SK-N-SH (cell line): ENCODE data around the gene NFIX.

Experiments used
- EP300 ChIP-seq, 2 experiments: IDR thresholded peaks; 2 replicates each; pipeline versions ENCODE4 v1.4.0 to v1.6.1; 2012; ENCODE audit warnings: borderline replicate concordance in 1 of 2, low read depth in 1 of 2, low read length in 1 of 2
- GABPA ChIP-seq: IDR thresholded peaks from 2 replicates; pipeline ENCODE4 v1.4.0; 2012; ENCODE audit warnings: low read depth, mild to moderate bottlenecking
- JUND ChIP-seq: IDR thresholded peaks from 2 replicates; pipeline ENCODE4 v1.4.0; 2012
- MEF2A ChIP-seq: IDR thresholded peaks from 2 replicates; pipeline ENCODE4 v1.4.0; 2012; ENCODE audit warnings: low read depth, borderline replicate concordance
- NFIC ChIP-seq: IDR thresholded peaks from 2 replicates; pipeline ENCODE4 v1.4.0; 2012; ENCODE audit warnings: borderline replicate concordance
- POLR2AphosphoS5 ChIP-seq: IDR thresholded peaks from 2 replicates; pipeline ENCODE4 v1.6.1; 2012; ENCODE audit warnings: low read depth, low read length
- SIN3A ChIP-seq: IDR thresholded peaks from 2 replicates; pipeline ENCODE4 v1.6.1; 2012; ENCODE audit warnings: low read depth, mild to moderate bottlenecking, low read length, moderate library complexity, borderline replicate concordance
- TF ChIP-seq, protein P1 (sequence below): fragments of 200-600 bp; sonication (generic); IDR thresholded peaks from 2 replicates; pipeline ENCODE4 v1.6.1; 2017; ENCODE audit warnings: antibody characterized with exemption, mild to moderate bottlenecking, moderate library complexity
- TF ChIP-seq, protein P2 (sequence below): IDR thresholded peaks from 2 replicates; pipeline ENCODE4 v1.4.0; 2012; ENCODE audit warnings: low read depth
- TF ChIP-seq, protein P3 (sequence below): IDR thresholded peaks from 2 replicates; pipeline ENCODE4 v1.6.1; 2012; ENCODE audit warnings: mild to moderate bottlenecking, low read depth, low read length, moderate library complexity
- TF ChIP-seq, protein P4 (sequence below): IDR thresholded peaks from 2 replicates; pipeline ENCODE4 v1.4.0; 2012; ENCODE audit warnings: low read depth, borderline replicate concordance

DNA sequence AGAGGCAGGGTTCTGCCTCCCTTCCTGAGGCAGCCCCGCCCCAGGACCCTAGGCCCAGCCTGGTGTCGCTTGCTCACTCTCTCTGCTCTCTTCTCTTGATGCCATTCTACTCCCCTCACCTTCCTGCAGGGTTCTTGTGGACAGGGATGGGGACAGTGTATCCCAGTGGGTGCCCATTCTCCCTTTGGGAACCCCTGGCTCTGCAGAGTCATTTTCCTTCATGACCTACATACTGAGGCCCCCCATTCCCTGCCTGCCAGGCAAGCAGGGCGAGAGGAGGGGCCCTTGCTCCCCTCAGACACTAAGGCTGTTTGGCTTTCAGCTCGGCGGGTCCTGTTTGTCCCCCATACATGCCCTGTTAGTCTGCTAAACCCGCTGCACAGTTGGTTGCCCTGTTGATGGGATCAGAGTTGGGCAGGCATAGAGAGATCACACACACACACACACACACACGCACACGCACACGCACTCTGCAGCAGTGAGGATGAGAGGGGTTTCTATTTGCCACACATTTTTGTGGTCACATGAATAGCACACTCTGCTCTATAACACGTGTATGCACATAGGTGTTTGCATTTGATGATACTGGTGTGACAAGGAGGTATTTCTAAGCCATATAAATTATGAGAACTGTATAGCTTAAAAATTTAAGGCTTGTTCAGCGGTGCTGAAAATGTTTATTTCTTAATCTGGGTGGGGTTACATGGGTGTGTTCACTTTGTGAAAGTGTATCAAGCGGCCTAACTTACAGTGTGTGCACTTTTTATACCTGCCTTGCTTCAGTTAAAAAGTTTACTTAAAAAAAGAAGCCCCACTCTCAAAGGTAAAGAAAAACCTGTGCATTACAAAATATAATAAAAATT, 20.3 kb downstream of the NFIX start:
- TF ChIP-seq GABPA (no peak), POLR2AphosphoS5 (no peak), NFIC (no peak), JUND (no peak), MEF2A (no peak), EP300 (IDR thresholded peaks at IDR 0.05; ENCODE audit: borderline replicate concordance in 1 of 2, low read depth in 1 of 2, low read length in 1 of 2) (no peak), SIN3A (no peak)
- TF ChIP-seq, protein P1, sequence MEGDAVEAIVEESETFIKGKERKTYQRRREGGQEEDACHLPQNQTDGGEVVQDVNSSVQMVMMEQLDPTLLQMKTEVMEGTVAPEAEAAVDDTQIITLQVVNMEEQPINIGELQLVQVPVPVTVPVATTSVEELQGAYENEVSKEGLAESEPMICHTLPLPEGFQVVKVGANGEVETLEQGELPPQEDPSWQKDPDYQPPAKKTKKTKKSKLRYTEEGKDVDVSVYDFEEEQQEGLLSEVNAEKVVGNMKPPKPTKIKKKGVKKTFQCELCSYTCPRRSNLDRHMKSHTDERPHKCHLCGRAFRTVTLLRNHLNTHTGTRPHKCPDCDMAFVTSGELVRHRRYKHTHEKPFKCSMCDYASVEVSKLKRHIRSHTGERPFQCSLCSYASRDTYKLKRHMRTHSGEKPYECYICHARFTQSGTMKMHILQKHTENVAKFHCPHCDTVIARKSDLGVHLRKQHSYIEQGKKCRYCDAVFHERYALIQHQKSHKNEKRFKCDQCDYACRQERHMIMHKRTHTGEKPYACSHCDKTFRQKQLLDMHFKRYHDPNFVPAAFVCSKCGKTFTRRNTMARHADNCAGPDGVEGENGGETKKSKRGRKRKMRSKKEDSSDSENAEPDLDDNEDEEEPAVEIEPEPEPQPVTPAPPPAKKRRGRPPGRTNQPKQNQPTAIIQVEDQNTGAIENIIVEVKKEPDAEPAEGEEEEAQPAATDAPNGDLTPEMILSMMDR, result no peak
- TF ChIP-seq, protein P2, sequence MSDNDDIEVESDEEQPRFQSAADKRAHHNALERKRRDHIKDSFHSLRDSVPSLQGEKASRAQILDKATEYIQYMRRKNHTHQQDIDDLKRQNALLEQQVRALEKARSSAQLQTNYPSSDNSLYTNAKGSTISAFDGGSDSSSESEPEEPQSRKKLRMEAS, result no peak
- TF ChIP-seq, protein P3, sequence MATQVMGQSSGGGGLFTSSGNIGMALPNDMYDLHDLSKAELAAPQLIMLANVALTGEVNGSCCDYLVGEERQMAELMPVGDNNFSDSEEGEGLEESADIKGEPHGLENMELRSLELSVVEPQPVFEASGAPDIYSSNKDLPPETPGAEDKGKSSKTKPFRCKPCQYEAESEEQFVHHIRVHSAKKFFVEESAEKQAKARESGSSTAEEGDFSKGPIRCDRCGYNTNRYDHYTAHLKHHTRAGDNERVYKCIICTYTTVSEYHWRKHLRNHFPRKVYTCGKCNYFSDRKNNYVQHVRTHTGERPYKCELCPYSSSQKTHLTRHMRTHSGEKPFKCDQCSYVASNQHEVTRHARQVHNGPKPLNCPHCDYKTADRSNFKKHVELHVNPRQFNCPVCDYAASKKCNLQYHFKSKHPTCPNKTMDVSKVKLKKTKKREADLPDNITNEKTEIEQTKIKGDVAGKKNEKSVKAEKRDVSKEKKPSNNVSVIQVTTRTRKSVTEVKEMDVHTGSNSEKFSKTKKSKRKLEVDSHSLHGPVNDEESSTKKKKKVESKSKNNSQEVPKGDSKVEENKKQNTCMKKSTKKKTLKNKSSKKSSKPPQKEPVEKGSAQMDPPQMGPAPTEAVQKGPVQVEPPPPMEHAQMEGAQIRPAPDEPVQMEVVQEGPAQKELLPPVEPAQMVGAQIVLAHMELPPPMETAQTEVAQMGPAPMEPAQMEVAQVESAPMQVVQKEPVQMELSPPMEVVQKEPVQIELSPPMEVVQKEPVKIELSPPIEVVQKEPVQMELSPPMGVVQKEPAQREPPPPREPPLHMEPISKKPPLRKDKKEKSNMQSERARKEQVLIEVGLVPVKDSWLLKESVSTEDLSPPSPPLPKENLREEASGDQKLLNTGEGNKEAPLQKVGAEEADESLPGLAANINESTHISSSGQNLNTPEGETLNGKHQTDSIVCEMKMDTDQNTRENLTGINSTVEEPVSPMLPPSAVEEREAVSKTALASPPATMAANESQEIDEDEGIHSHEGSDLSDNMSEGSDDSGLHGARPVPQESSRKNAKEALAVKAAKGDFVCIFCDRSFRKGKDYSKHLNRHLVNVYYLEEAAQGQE, result no peak
- TF ChIP-seq, protein P4, sequence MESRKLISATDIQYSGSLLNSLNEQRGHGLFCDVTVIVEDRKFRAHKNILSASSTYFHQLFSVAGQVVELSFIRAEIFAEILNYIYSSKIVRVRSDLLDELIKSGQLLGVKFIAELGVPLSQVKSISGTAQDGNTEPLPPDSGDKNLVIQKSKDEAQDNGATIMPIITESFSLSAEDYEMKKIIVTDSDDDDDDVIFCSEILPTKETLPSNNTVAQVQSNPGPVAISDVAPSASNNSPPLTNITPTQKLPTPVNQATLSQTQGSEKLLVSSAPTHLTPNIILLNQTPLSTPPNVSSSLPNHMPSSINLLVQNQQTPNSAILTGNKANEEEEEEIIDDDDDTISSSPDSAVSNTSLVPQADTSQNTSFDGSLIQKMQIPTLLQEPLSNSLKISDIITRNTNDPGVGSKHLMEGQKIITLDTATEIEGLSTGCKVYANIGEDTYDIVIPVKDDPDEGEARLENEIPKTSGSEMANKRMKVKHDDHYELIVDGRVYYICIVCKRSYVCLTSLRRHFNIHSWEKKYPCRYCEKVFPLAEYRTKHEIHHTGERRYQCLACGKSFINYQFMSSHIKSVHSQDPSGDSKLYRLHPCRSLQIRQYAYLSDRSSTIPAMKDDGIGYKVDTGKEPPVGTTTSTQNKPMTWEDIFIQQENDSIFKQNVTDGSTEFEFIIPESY, result no peak
